ENCODE results near the gene MRGPRX1.

DNA sequence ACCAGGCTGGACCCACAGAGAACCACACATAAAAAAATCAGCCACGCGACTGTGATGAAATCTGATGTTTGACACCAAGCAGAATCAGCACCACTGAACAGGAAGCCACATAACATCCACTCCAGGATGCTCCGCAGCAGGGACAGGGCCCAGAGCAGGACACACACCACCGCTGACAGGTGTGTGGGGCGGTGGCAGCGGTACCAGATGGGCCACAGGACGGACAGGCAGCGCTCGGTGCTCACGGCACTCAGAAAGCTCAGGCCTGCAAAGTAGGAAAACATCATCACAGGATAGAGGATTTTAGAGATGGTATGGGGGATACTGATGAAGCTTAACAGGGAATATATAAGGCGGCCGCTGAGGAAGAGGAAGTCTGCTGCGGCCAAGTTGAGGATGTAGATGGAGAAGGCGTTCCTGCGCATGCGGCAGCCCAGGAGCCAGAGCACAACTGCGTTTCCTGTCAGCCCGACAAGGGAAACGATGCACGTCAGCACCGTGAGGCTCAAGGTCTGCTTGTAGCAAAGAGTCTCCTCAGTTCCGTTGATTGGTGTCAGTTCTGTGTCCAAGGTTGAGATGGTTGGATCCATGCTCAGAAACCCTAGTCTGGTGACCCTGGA is 4.9 kb downstream of the MRGPRX1 start:
- TF ChIP-seq MYC (IDR thresholded peaks at IDR 0.05; ENCODE audit: borderline replicate concordance, low read length) (no peak), POLR2A (IDR thresholded peaks at IDR 0.05; ENCODE audit: low read length) (no peak), HDAC2 (IDR thresholded peaks at IDR 0.05) (no peak), KDM5A (IDR thresholded peaks at IDR 0.05) (no peak)
- TF ChIP-seq, protein P1, sequence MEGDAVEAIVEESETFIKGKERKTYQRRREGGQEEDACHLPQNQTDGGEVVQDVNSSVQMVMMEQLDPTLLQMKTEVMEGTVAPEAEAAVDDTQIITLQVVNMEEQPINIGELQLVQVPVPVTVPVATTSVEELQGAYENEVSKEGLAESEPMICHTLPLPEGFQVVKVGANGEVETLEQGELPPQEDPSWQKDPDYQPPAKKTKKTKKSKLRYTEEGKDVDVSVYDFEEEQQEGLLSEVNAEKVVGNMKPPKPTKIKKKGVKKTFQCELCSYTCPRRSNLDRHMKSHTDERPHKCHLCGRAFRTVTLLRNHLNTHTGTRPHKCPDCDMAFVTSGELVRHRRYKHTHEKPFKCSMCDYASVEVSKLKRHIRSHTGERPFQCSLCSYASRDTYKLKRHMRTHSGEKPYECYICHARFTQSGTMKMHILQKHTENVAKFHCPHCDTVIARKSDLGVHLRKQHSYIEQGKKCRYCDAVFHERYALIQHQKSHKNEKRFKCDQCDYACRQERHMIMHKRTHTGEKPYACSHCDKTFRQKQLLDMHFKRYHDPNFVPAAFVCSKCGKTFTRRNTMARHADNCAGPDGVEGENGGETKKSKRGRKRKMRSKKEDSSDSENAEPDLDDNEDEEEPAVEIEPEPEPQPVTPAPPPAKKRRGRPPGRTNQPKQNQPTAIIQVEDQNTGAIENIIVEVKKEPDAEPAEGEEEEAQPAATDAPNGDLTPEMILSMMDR (IDR thresholded peaks at IDR 0.05) = no peak
- TF ChIP-seq, protein P2, sequence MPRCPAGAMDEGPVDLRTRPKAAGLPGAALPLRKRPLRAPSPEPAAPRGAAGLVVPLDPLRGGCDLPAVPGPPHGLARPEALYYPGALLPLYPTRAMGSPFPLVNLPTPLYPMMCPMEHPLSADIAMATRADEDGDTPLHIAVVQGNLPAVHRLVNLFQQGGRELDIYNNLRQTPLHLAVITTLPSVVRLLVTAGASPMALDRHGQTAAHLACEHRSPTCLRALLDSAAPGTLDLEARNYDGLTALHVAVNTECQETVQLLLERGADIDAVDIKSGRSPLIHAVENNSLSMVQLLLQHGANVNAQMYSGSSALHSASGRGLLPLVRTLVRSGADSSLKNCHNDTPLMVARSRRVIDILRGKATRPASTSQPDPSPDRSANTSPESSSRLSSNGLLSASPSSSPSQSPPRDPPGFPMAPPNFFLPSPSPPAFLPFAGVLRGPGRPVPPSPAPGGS (IDR thresholded peaks at IDR 0.05) = no peak

Data from A549 (cell line).